NCI-H2081 (cell line): ENCODE data around the gene PACSIN3.
"Not testable (repeated sequence)": the region's sequence is repeated elsewhere in the genome, so short reads cannot be mapped to it uniquely, and the experiment has no call there.

Experiments
- DNase-seq, 2 experiments: peaks; one replicate each; lab custom pipeline; 2025; lab: John Stamatoyannopoulos, UW

The PACSIN3 gene

GRCh38 chr11:47192111-47192510, 5.9 kb upstream of the PACSIN3 start:
- no peak for DNase-seq

- DNase-seq, result not testable (repeated sequence)
Measured at GRCh38 chr11:47191137-47191536, 4.9 kb upstream of the PACSIN3 start.

- DNase-seq, result no peak
Measured at GRCh38 chr11:47189100-47189834, 3.0 kb upstream of the PACSIN3 start.

- no peak for DNase-seq
Measured at GRCh38 chr11:47188259-47188658, 2.0 kb upstream of the PACSIN3 start.

GRCh38 chr11:47187723-47188122, 1.5 kb upstream of the PACSIN3 start:
- no peak for DNase-seq

- DNase-seq, result no peak
Measured at GRCh38 chr11:47186700-47187695, 764 bp upstream of the PACSIN3 start.

- no peak for DNase-seq
Measured at GRCh38 chr11:47185305-47186075, 744 bp downstream of the PACSIN3 start.

GRCh38 chr11:47184711-47185304, 1.4 kb downstream of the PACSIN3 start:
- no peak for DNase-seq

- DNase-seq, result no peak
Measured at GRCh38 chr11:47183969-47184368, 2.3 kb downstream of the PACSIN3 start.

GRCh38 chr11:47183031-47183856, 3.0 kb downstream of the PACSIN3 start:
- no peak for DNase-seq

- no peak for DNase-seq
Measured at GRCh38 chr11:47182380-47182779, 3.9 kb downstream of the PACSIN3 start.

GRCh38 chr11:47181271-47181670, 5.0 kb downstream of the PACSIN3 start:
- DNase-seq, result no peak

- no peak for DNase-seq
Measured at GRCh38 chr11:47180006-47180787, 6.0 kb downstream of the PACSIN3 start.

- DNase-seq, result peak; percentile 23 to 25
Measured at GRCh38 chr11:47179655-47179991, 6.6 kb downstream of the PACSIN3 start.

GRCh38 chr11:47178737-47179654, 7.2 kb downstream of the PACSIN3 start:
- DNase-seq, result no peak

- DNase-seq, result no peak
Measured at GRCh38 chr11:47178316-47178715, 7.9 kb downstream of the PACSIN3 start.

GRCh38 chr11:47177846-47178245, 8.4 kb downstream of the PACSIN3 start:
- no peak for DNase-seq

GRCh38 chr11:47177229-47177845, 8.9 kb downstream of the PACSIN3 start:
- peak; percentile 48 to 77 for DNase-seq
